IPS-NIHi11 (cell line): ENCODE measurements around the gene AGO1.

Source experiments
- DNase-seq: peaks from one replicate; pipeline ENCODE4 v3.0.0; 2012; ENCODE audit warnings: mixed read lengths, low spot score

The AGO1 gene

GRCh38 chr1:35980090-35980489 lies 97.1 kb downstream of the AGO1 start:
- DNase-seq, result no peak
